Activated CD4-positive, alpha-beta T cell treated with anti-CD3 and anti-CD28 coated beads, Interleukin-2, Interleukin-4, amounts not matched to agents 100 ng/mL and 50 ng/mL, durations not matched to agents 16 hours and 8 hours (primary cell): ENCODE data around the gene MRPL10.
"Not testable (repeated sequence)": the region's sequence is repeated elsewhere in the genome, so short reads cannot be mapped to it uniquely, and the experiment has no call there.

ENCODE experiments used
- DNase-seq: peaks from one replicate; pipeline ENCODE4 v3.0.0-alpha.2; 2020; ENCODE audit warnings: low spot score

Gene MRPL10

GRCh38 chr17:47789611-47790561 lies 41.5 kb downstream of the MRPL10 start:
- DNase-seq: peak; percentile 57

GRCh38 chr17:47785538-47786123 lies 45.7 kb downstream of the MRPL10 start:
- no peak for DNase-seq

GRCh38 chr17:47781397-47781796 lies 49.9 kb downstream of the MRPL10 start:
- no peak for DNase-seq

GRCh38 chr17:47778184-47778635 lies 53.1 kb downstream of the MRPL10 start:
- DNase-seq: no peak

GRCh38 chr17:47776330-47777197 lies 54.8 kb downstream of the MRPL10 start:
- peak; percentile 57 for DNase-seq

- DNase-seq: no peak
These were observed 56.3 kb downstream of the MRPL10 start for GRCh38 chr17:47774987-47775580.

- DNase-seq: no peak
These were observed 57.0 kb downstream of the MRPL10 start for GRCh38 chr17:47774331-47774730.

GRCh38 chr17:47773649-47774048 lies 57.7 kb downstream of the MRPL10 start:
- not testable (repeated sequence) for DNase-seq
